Activated gamma-delta T cell treated with Interleukin-2 at 50 U/mL for 16 hours (primary cell): Measurements from ENCODE around the gene TEKTIP1.
A peak's percentile ranks its signal among the peaks of the same experiment; 100 is the strongest.

Source experiments
- DNase-seq: peaks from one replicate; pipeline ENCODE4 v3.0.0-alpha.2; 2020

TEKTIP1 gene

GRCh38 chr19:3538258-3538929 lies 580 bp upstream of the TEKTIP1 start:
- DNase-seq, result no peak

- no peak for DNase-seq
Measured at GRCh38 chr19:3539756-3540118, 763 bp downstream of the TEKTIP1 start.

- no peak for DNase-seq
Measured at GRCh38 chr19:3543150-3544057, 4.4 kb downstream of the TEKTIP1 start.

- no peak for DNase-seq
Measured at GRCh38 chr19:3544058-3544376, 5.0 kb downstream of the TEKTIP1 start.

- peak; percentile 77 for DNase-seq
Measured at GRCh38 chr19:3544742-3545668, 6.0 kb downstream of the TEKTIP1 start.

GRCh38 chr19:3545669-3546034 lies 6.7 kb downstream of the TEKTIP1 start:
- no peak for DNase-seq

GRCh38 chr19:3546119-3546518 lies 7.1 kb downstream of the TEKTIP1 start:
- DNase-seq, result no peak

- peak; percentile 27 for DNase-seq
Measured at GRCh38 chr19:3547301-3547731, 8.3 kb downstream of the TEKTIP1 start.

- no peak for DNase-seq
Measured at GRCh38 chr19:3547767-3548282, 8.9 kb downstream of the TEKTIP1 start.

GRCh38 chr19:3548606-3549005 lies 9.6 kb downstream of the TEKTIP1 start:
- DNase-seq, result no peak

- DNase-seq, result no peak
Measured at GRCh38 chr19:3549816-3550215, 10.8 kb downstream of the TEKTIP1 start.

- no peak for DNase-seq
Measured at GRCh38 chr19:3550947-3551791, 12.2 kb downstream of the TEKTIP1 start.

- DNase-seq, result no peak
Measured at GRCh38 chr19:3551792-3552095, 12.8 kb downstream of the TEKTIP1 start.

- peak; percentile 37 for DNase-seq
Measured at GRCh38 chr19:3554254-3555083, 15.5 kb downstream of the TEKTIP1 start.

- DNase-seq, result no peak
Measured at GRCh38 chr19:3555653-3556422, 16.9 kb downstream of the TEKTIP1 start.

GRCh38 chr19:3556423-3556977 lies 17.5 kb downstream of the TEKTIP1 start:
- no peak for DNase-seq

GRCh38 chr19:3556978-3557460 lies 18.0 kb downstream of the TEKTIP1 start:
- peak; percentile 64 for DNase-seq

GRCh38 chr19:3557461-3558248 lies 18.7 kb downstream of the TEKTIP1 start, which contains the start of gene MFSD12:
TSS of gene MFSD12 (minus strand) at chr19:3557586. CDS start at chr19:3557403, 183 bp downstream.
- DNase-seq, result peak; percentile 93
